CD4-positive, alpha-beta T cell treated with Interferon gamma for 1 hour (primary cell): ENCODE results near the gene KRT7.
"Not testable (repeated sequence)": the region's sequence is repeated elsewhere in the genome, so short reads cannot be mapped to it uniquely, and the experiment has no call there.

ENCODE experiments used
- DNase-seq: peaks from one replicate; pipeline ENCODE4 v3.0.0-alpha.2; 2020

Gene KRT7

GRCh38 chr12:52280796-52281560 is 47.9 kb downstream of the KRT7 start:
- DNase-seq: no peak

- no peak for DNase-seq
These were observed 51.6 kb downstream of the KRT7 start for GRCh38 chr12:52284562-52285171.

GRCh38 chr12:52285172-52285745 is 52.2 kb downstream of the KRT7 start:
- DNase-seq: no peak

GRCh38 chr12:52285851-52286530 is 52.9 kb downstream of the KRT7 start:
- no peak for DNase-seq

GRCh38 chr12:52286857-52287785 is 54.1 kb downstream of the KRT7 start:
- not testable (repeated sequence) for DNase-seq

GRCh38 chr12:52287816-52288805 is 55.1 kb downstream of the KRT7 start:
- DNase-seq: not testable (repeated sequence)

- DNase-seq: not testable (repeated sequence)
These were observed 57.6 kb downstream of the KRT7 start for GRCh38 chr12:52290483-52291134.

- DNase-seq: no peak
These were observed 58.4 kb downstream of the KRT7 start, which contains the start of gene KRT81 for GRCh38 chr12:52291267-52291935. Gene KRT81, minus strand, starts transcription at chr12:52291534. Its CDS starts 69 bp downstream, at chr12:52291465.

GRCh38 chr12:52293926-52294325 is 60.9 kb downstream of the KRT7 start:
- DNase-seq: no peak

- no peak for DNase-seq
These were observed 61.8 kb downstream of the KRT7 start for GRCh38 chr12:52294803-52295202.

- DNase-seq: no peak
These were observed 62.6 kb downstream of the KRT7 start for GRCh38 chr12:52295663-52296062.

GRCh38 chr12:52296572-52297215 is 63.7 kb downstream of the KRT7 start:
- no peak for DNase-seq
